H1 (cell line): ENCODE data around the gene DHX36. TPM values are rescaled to one million over a fixed set of nuclear protein-coding genes. Genes with fewer than 3 reads are reported as not detected.

Experiments used
- CTCF ChIA-PET: fragments of 300-600 bp; sonication (Branson Sonifier 250); formaldehyde crosslinking; loops from one replicate; lab custom pipeline; 2021; ENCODE audit not compliant: partially characterized antibody; lab: Charles Lee
- POLR2A ChIA-PET: fragments of 300-600 bp; sonication (Branson Sonifier 250); formaldehyde crosslinking; loops from one replicate; lab custom pipeline; 2021; ENCODE audit warnings: inconsistent platforms; ENCODE audit not compliant: partially characterized antibody; lab: Charles Lee
- DNase-seq, 2 experiments: peaks; one replicate each; pipeline versions ENCODE4 v3.0.0 to v3.0.0-alpha.2; 2010 to 2022; ENCODE audit warnings: low spot score in 2 of 2, low read depth in 1 of 2, mixed read lengths in 1 of 2
- FAIRE-seq: peaks from 2 replicates; lab custom pipeline; 2011; peaks lifted over from hg19 to GRCh38; lab: Jason Lieb, UNC
- H2AFZ ChIP-seq: 2 replicates; pipeline ENCODE4 v1.8.1; 2012; ENCODE audit warnings: low read length, inconsistent platforms
- H2AK5ac ChIP-seq: 2 replicates; pipeline ENCODE4 v1.6.1; 2013; ENCODE audit warnings: low read depth, low read length
- H2BK120ac ChIP-seq: replicated peaks from 2 replicates; pipeline ENCODE3; 2013; ENCODE audit warnings: low read depth, low read length, inconsistent platforms
- H2BK12ac ChIP-seq: 2 replicates; pipeline ENCODE4 v1.6.1; 2013; ENCODE audit warnings: low read depth, low read length
- H2BK15ac ChIP-seq: 2 replicates; pipeline ENCODE4 v1.6.1; 2013; ENCODE audit warnings: low read length
- H2BK20ac ChIP-seq: 2 replicates; pipeline ENCODE4 v1.6.1; 2013; ENCODE audit warnings: low read length
- H2BK5ac ChIP-seq: 2 replicates; pipeline ENCODE4 v1.6.1; 2013; ENCODE audit warnings: low read depth, low read length
- H3K14ac ChIP-seq: 2 replicates; pipeline ENCODE4 v1.6.1; 2013; ENCODE audit warnings: inconsistent platforms; ENCODE audit not compliant: insufficient read length
- H3K18ac ChIP-seq: 2 replicates; pipeline ENCODE4 v1.6.1; 2013; ENCODE audit warnings: low read length; ENCODE audit errors: extremely low read depth
- H3K23ac ChIP-seq: 2 replicates; pipeline ENCODE4 v1.6.1; 2013; ENCODE audit warnings: inconsistent platforms; ENCODE audit not compliant: insufficient read length
- H3K23me2 ChIP-seq: 2 replicates; pipeline ENCODE4 v1.6.1; 2013; ENCODE audit warnings: low read depth, low read length
- H3K27ac ChIP-seq: 2 replicates; pipeline ENCODE4 v1.6.1; 2011; ENCODE audit warnings: low read depth, low read length, inconsistent platforms
- H3K27me3 ChIP-seq, 4 experiments: replicated peaks in 1 of 4; 1 replicate in 1 of 4; 2 replicates in 3 of 4; pipeline versions ENCODE4 v1.6.1 to v1.8.1; 2011 to 2013; ENCODE audit warnings: low read length in 3 of 4, mild to moderate bottlenecking in 3 of 4, inconsistent platforms in 2 of 4, mixed read lengths in 2 of 4, moderate library complexity in 1 of 4; ENCODE audit not compliant: control insufficient read depth in 3 of 4, insufficient read depth in 3 of 4; ENCODE audit errors: extremely low read depth in 1 of 4
- H3K36me3 ChIP-seq, 4 experiments: 2 replicates each; pipeline versions ENCODE4 v1.6.1 to v1.8.1; 2011 to 2013; ENCODE audit warnings: mild to moderate bottlenecking in 4 of 4, low read length in 3 of 4, moderate library complexity in 2 of 4, control low read depth in 1 of 4, inconsistent platforms in 1 of 4; ENCODE audit not compliant: insufficient read depth in 4 of 4, control insufficient read depth in 2 of 4
- H3K4ac ChIP-seq: replicated peaks from 2 replicates; pipeline ENCODE3; 2013; ENCODE audit warnings: low read length, low read depth, mixed read lengths, inconsistent platforms; ENCODE audit not compliant: insufficient read length
- H3K4me1 ChIP-seq, 4 experiments: replicated peaks in 1 of 4; 1 replicate in 1 of 4; 2 replicates in 3 of 4; pipeline versions ENCODE4 v1.6.1 to v1.8.1; 2011 to 2013; ENCODE audit warnings: low read length in 3 of 4, inconsistent platforms in 2 of 4, mixed read lengths in 1 of 4; ENCODE audit not compliant: insufficient read depth in 4 of 4, control insufficient read depth in 3 of 4
- H3K4me2 ChIP-seq, 2 experiments: 2 replicates each; pipeline versions ENCODE4 v1.6.1 to v1.8.1; 2011 to 2013; ENCODE audit warnings: low read depth in 2 of 2, low read length in 2 of 2, control low read depth in 1 of 2, inconsistent platforms in 1 of 2, mild to moderate bottlenecking in 1 of 2; ENCODE audit not compliant: insufficient read depth in 1 of 2
- H3K4me3 ChIP-seq, 4 experiments: fragments of 200-600, 300-600 bp in 1 of 4; sonication (generic), shearing (Covaris generic), sonication (Bioruptor Twin) in 1 of 4; 2 replicates each; pipeline versions ENCODE4 v1.5.1 to v1.8.1; 2011 to 2016; ENCODE audit warnings: low read length in 4 of 4, low read depth in 3 of 4, control low read depth in 2 of 4, inconsistent platforms in 2 of 4, mild to moderate bottlenecking in 2 of 4, mixed read lengths in 1 of 4, moderate library complexity in 1 of 4; ENCODE audit not compliant: insufficient read depth in 2 of 4; ENCODE audit errors: extremely low read depth in 1 of 4
- H3K56ac ChIP-seq: replicated peaks from 2 replicates; pipeline ENCODE3; 2013; ENCODE audit warnings: low read depth, mild to moderate bottlenecking, mixed read lengths, low read length, inconsistent platforms; ENCODE audit not compliant: insufficient read length
- H3K79me1 ChIP-seq: 2 replicates; pipeline ENCODE4 v1.6.1; 2013; ENCODE audit warnings: low read depth, low read length, control low read depth
- H3K79me2 ChIP-seq, 2 experiments: 2 replicates each; pipeline versions ENCODE4 v1.6.1 to v1.8.1; 2012 to 2013; ENCODE audit warnings: low read length in 2 of 2, mild to moderate bottlenecking in 2 of 2, inconsistent platforms in 1 of 2; ENCODE audit not compliant: insufficient read depth in 2 of 2, control insufficient read depth in 1 of 2
- H3K9ac ChIP-seq, 4 experiments: replicated peaks in 1 of 4; 1 replicate in 1 of 4; 2 replicates in 3 of 4; pipeline versions ENCODE4 v1.6.1 to v1.8.1; 2011 to 2013; ENCODE audit warnings: low read depth in 3 of 4, low read length in 3 of 4, control low read depth in 2 of 4, mild to moderate bottlenecking in 2 of 4, moderate library complexity in 2 of 4, inconsistent platforms in 1 of 4; ENCODE audit errors: extremely low read depth in 1 of 4
- H3K9me3 ChIP-seq, 2 experiments: 2 replicates each; pipeline versions ENCODE4 v1.6.1 to v1.8.1; 2012 to 2013; ENCODE audit warnings: mild to moderate bottlenecking in 2 of 2, moderate library complexity in 2 of 2, control low read depth in 1 of 2, inconsistent platforms in 1 of 2, low read depth in 1 of 2, low read length in 1 of 2, mixed read lengths in 1 of 2; ENCODE audit not compliant: insufficient read depth in 2 of 2
- H4K20me1 ChIP-seq, 2 experiments: replicated peaks in 1 of 2; 2 replicates each; pipeline versions ENCODE3 to v1.8.1; 2011 to 2013; ENCODE audit warnings: inconsistent platforms in 2 of 2, low read length in 2 of 2, mild to moderate bottlenecking in 1 of 2; ENCODE audit not compliant: insufficient read depth in 2 of 2, control insufficient read depth in 1 of 2
- H4K5ac ChIP-seq: 2 replicates; pipeline ENCODE4 v1.6.1; 2013; ENCODE audit warnings: low read length, low read depth, mixed read lengths, inconsistent platforms; ENCODE audit not compliant: insufficient read length
- H4K8ac ChIP-seq: 2 replicates; pipeline ENCODE4 v1.8.0; 2013; ENCODE audit warnings: mild to moderate bottlenecking, moderate library complexity, low read length, inconsistent platforms; ENCODE audit not compliant: insufficient read depth; ENCODE audit errors: extremely low read depth
- H4K91ac ChIP-seq: replicated peaks from 2 replicates; pipeline ENCODE3; 2013; ENCODE audit warnings: low read length, mixed read lengths, inconsistent platforms; ENCODE audit not compliant: insufficient read length
- ASH2L ChIP-seq: fragments of 200-600, 300-600 bp; sonication (generic); IDR thresholded peaks from one replicate; pipeline ENCODE4 v1.7.1; 2017; ENCODE audit warnings: low read length
- BCL11A ChIP-seq, 2 experiments: IDR thresholded peaks; one replicate each; pipeline ENCODE4 v1.6.1; 2011; ENCODE audit warnings: low read depth in 2 of 2, low read length in 2 of 2, mild to moderate bottlenecking in 2 of 2
- CREB1 ChIP-seq: IDR thresholded peaks from 2 replicates; pipeline ENCODE4 v1.6.1; 2012; ENCODE audit warnings: inconsistent platforms
- EP300 ChIP-seq, 2 experiments: IDR thresholded peaks; 1 replicate in 1 of 2; 2 replicates in 1 of 2; pipeline ENCODE4 v1.6.1; 2011 to 2012; ENCODE audit warnings: low read depth in 2 of 2, low read length in 2 of 2, mild to moderate bottlenecking in 2 of 2, borderline replicate concordance in 1 of 2, inconsistent platforms in 1 of 2, moderate library complexity in 1 of 2
- FOSL1 ChIP-seq: IDR thresholded peaks from 2 replicates; pipeline ENCODE4 v1.6.1; 2011; ENCODE audit warnings: mild to moderate bottlenecking, low read depth, low read length, moderate library complexity; ENCODE audit not compliant: insufficient read depth
- KDM5A ChIP-seq: fragments of 200-600 bp; IDR thresholded peaks from 2 replicates; pipeline ENCODE4 v1.7.1; 2012; ENCODE audit warnings: mild to moderate bottlenecking, low read length, inconsistent platforms, mixed read lengths
- POLR2AphosphoS5 ChIP-seq: IDR thresholded peaks from 2 replicates; pipeline ENCODE4 v1.6.1; 2011; ENCODE audit warnings: low read depth, low read length
- POU5F1 ChIP-seq: IDR thresholded peaks from 2 replicates; pipeline ENCODE4 v1.6.1; 2011; ENCODE audit warnings: low read depth, mild to moderate bottlenecking, low read length, moderate library complexity
- SAP30 ChIP-seq: fragments of 300-600 bp; sonication (generic); IDR thresholded peaks from 2 replicates; pipeline ENCODE4 v1.7.1; 2012; ENCODE audit warnings: low read length, moderate library complexity, mild to moderate bottlenecking, inconsistent platforms; ENCODE audit not compliant: insufficient read depth, insufficient replicate concordance
- SIRT6 ChIP-seq: IDR thresholded peaks from one replicate; pipeline ENCODE4 v1.7.1; 2012; ENCODE audit warnings: low read length, inconsistent platforms
- SP4 ChIP-seq: IDR thresholded peaks from 2 replicates; pipeline ENCODE4 v1.6.1; 2012; ENCODE audit warnings: low read length, inconsistent platforms
- TAF7 ChIP-seq: optimal IDR thresholded peaks from 2 replicates; pipeline ENCODE3; 2011; ENCODE audit warnings: low read depth, mild to moderate bottlenecking, inconsistent platforms, low read length, moderate library complexity, borderline replicate concordance
- ZNF274 ChIP-seq: IDR thresholded peaks from 2 replicates; pipeline ENCODE4 v1.7.0; 2012; ENCODE audit warnings: low read length, borderline replicate concordance; ENCODE audit errors: extremely low read depth
- WGBS, 2 experiments: shearing (Covaris generic) in 1 of 2; methylation state at CpG; one replicate each; pipeline versions ENCODE4 v1.1.6 to v1.1.7; 2013 to 2015; ENCODE audit warnings: low lambda C conversion rate in 2 of 2, mixed read lengths in 2 of 2, inconsistent platforms in 1 of 2, low coverage in 1 of 2, missing lambda C conversion rate in 1 of 2; ENCODE audit not compliant: insufficient replicate concordance in 2 of 2, insufficient coverage in 1 of 2, insufficient read length in 1 of 2; ENCODE audit errors: extremely low coverage in 1 of 2, missing lambda C conversion rate in 1 of 2; 5-methylcytosine and 5-hydroxymethylcytosine counted together
- polyA plus RNA-seq, 7 experiments: library from polyadenylated mRNA; depleted of rRNA in 3 of 7; stranded (reverse) in 5 of 7; unstranded in 2 of 7; fragments of >200 nt in 5 of 7; fragments of 200-250 nt in 2 of 7; gene quantifications; 1 replicate in 5 of 7; 2 replicates in 1 of 7; 4 replicates in 1 of 7; pipeline versions ENCODE4 v1.2.1 to v1.2.3, GENCODE V29; 2011 to 2013; ENCODE audit warnings: missing spikeins in 2 of 7, mixed read lengths in 2 of 7
- total RNA-seq: library from RNA; stranded (reverse); fragmentation: NEBNext Ultra II Directional; extraction: Animal tissue kit (Norgen Biotek cat#: 25700); gene quantifications from 2 replicates; pipeline ENCODE4 v1.2.1, GENCODE V29; 2021

DHX36 gene
- total and polyA plus RNA-seq, 2 of the 8 experiments (the other 6 are each of a cell fraction or from before 2014, with no cell fraction given), result 44.9 to 131 TPM

GRCh38 chr3:154316974-154317767 lies 7.1 kb downstream of the DHX36 start:
- Histone ChIP-seq H3K4ac (no peak overlapping the region), H4K20me1 (peaks cover 18 to 34% of the 10 kb centered on the region in 2 experiments), H2AK5ac (no peak overlapping the region), H4K5ac (no peak overlapping the region), H3K79me1 (no peaks in the 10 kb centered on the region; the same call in 1 of the 2 replicates), H3K27ac (no peak overlapping the region), H2BK15ac (no peak overlapping the region), H3K14ac (no peak overlapping the region), H3K56ac (no peak overlapping the region), H3K9ac (no peak overlapping the region), H2BK5ac (no peak overlapping the region), H3K79me2 (peaks cover 39 to 86% of the 10 kb centered on the region in 2 experiments), H3K4me1 (peaks cover 0 to 20% (median 7%) of the 10 kb centered on the region in 4 experiments; a peak in 4 of 7 replicates), H4K91ac (no peak overlapping the region), H3K18ac (no peak overlapping the region), H2AFZ (no peak overlapping the region), H3K23ac (no peak overlapping the region), H3K4me2 (no peak overlapping the region), H2BK20ac (no peak overlapping the region), H3K36me3 (peaks cover 7 to 43% (median 14%) of the 10 kb centered on the region in 4 experiments), H3K9me3 (no peaks in the 10 kb centered on the region), H3K23me2 (no peaks in the 10 kb centered on the region), H4K8ac (no peak overlapping the region), H3K4me3 (no peak overlapping the region), H2BK12ac (no peak overlapping the region), H2BK120ac (no peak overlapping the region), H3K27me3 (no peaks in the 10 kb centered on the region)
- ChIA-PET POLR2A (interaction anchor here (1.2 kb wide), 1 partner anchor 196 kb away, joined by 3 read pairs; the partner anchor contains the start of gene ARHGEF26), CTCF (interaction anchor here (0.7 to 1.9 kb wide), 2 partner anchors 235 to 237 kb away, joined by 3 to 4 read pairs; no protein-coding TSS in a partner anchor)
- DNase-seq, result no peak
- no peak for FAIRE-seq
- 82% methylated on average over 5 of the region's 5 CpGs; no CpG with 5 or more reads in 1 of the 2 experiments for WGBS, 2 experiments
- TF ChIP-seq CREB1 (no peak), FOSL1 (no peak), ZNF274 (no peak), SP4 (no peak), BCL11A (IDR thresholded peaks at IDR 0.05; ENCODE audit: low read depth in 2 of 2, low read length in 2 of 2) (no peak), EP300 (IDR thresholded peaks at IDR 0.05; ENCODE audit: borderline replicate concordance in 1 of 2, low read depth in 2 of 2, low read length in 2 of 2) (no peak), SAP30 (no peak), SIRT6 (no peak), ASH2L (no peak), POLR2AphosphoS5 (no peak), KDM5A (no peak), POU5F1 (no peak), TAF7 (no peak)
